Osteoblast (primary cell): Measurements from ENCODE around the gene KAZN. TPM values are rescaled to one million over a fixed set of nuclear protein-coding genes. Genes with fewer than 3 reads are reported as not detected.
"Not testable (repeated sequence)": the region's sequence is repeated elsewhere in the genome, so short reads cannot be mapped to it uniquely, and the experiment has no call there.

Experiments
- DNase-seq: peaks from one replicate; pipeline ENCODE4 v3.0.0; 2011; ENCODE audit warnings: low spot score, mixed read lengths; ENCODE audit not compliant: insufficient read length; ENCODE audit errors: missing footprints
- H2AFZ ChIP-seq: 2 replicates; pipeline ENCODE4 v1.6.0; 2011; ENCODE audit warnings: mild to moderate bottlenecking, low read length
- H3K27ac ChIP-seq: 2 replicates; pipeline ENCODE4 v1.5.1; 2011; ENCODE audit warnings: mild to moderate bottlenecking, low read depth, low read length, moderate library complexity
- H3K27me3 ChIP-seq: 2 replicates; pipeline ENCODE4 v1.6.0; 2012; ENCODE audit warnings: mild to moderate bottlenecking, control low read depth, inconsistent platforms, low read length, moderate library complexity; ENCODE audit not compliant: insufficient read depth
- H3K36me3 ChIP-seq: 2 replicates; pipeline ENCODE4 v1.5.1; 2011; ENCODE audit warnings: mild to moderate bottlenecking, low read length, control low read depth, moderate library complexity; ENCODE audit not compliant: insufficient read depth
- H3K4me1 ChIP-seq: 2 replicates; pipeline ENCODE4 v1.5.1; 2011; ENCODE audit warnings: mild to moderate bottlenecking, low read length, control low read depth, moderate library complexity; ENCODE audit not compliant: insufficient read depth
- H3K4me2 ChIP-seq: 2 replicates; pipeline ENCODE4 v1.6.0; 2011; ENCODE audit warnings: mild to moderate bottlenecking, low read length; ENCODE audit not compliant: insufficient read depth
- H3K4me3 ChIP-seq: fragments of 200-600 bp; sonication (generic); 3 replicates; pipeline ENCODE4 v1.5.1; 2012; ENCODE audit warnings: mild to moderate bottlenecking, low read length, inconsistent platforms; ENCODE audit not compliant: insufficient read depth
- H3K79me2 ChIP-seq: 2 replicates; pipeline ENCODE4 v1.6.0; 2012; ENCODE audit warnings: mild to moderate bottlenecking, low read length, control low read depth, inconsistent platforms; ENCODE audit not compliant: insufficient read depth
- H3K9me3 ChIP-seq: 2 replicates; pipeline ENCODE4 v1.5.1; 2011; ENCODE audit warnings: low read depth, low read length, control low read depth
- H4K20me1 ChIP-seq: 2 replicates; pipeline ENCODE4 v1.6.0; 2012; ENCODE audit warnings: mild to moderate bottlenecking, low read length, control low read depth; ENCODE audit not compliant: insufficient read depth
- total RNA-seq: library from RNA; depleted of rRNA; stranded (reverse); fragments of >200 nt; gene quantifications from 2 replicates; pipeline ENCODE4 v1.2.3, GENCODE V29; 2012
- TF ChIP-seq, protein P1 (sequence below): IDR thresholded peaks from 2 replicates; pipeline ENCODE4 v1.5.1; 2011; ENCODE audit warnings: mild to moderate bottlenecking, low read depth, low read length, moderate library complexity; ENCODE audit errors: extremely low read depth

Gene KAZN
- total RNA-seq, 1 donor: 9.0 TPM

DNA sequence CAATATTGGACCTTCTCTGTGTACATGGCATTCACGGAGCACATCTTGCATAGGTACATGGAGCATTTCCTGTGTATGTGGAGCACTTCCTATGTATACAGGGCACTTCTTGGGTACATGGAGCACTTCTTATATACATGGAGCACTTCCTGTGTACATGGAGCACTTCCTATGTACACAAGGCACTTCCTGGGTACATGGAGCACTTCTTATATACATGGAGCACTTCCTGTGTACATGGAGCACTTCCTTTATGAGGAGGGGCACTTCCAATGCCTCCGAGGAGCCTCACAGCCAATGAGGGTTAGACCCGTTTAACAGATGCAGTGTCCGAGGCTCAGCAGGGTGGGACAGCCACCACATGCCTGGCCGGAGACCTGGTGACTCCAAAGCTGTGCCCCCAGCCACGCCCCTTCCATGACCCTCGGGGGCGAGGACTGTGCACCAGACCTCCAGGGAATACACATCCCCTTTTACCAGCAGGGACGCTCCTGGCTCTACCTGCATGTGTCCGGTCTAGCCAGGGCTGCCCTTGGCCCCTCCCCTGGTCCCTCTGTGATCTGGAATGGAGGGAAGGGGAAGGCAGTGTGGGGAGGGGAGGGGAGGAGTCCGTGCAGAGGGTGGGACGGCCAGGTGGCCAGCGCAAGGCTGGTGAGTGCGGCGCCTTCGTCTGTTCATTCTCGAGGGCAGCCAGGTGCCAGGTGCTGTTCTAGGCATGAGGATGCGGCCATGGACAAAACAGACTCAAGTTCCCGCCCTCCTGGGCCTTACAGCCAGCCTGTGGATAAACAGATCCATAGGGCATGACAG lies 360.0 kb downstream of the KAZN start:
- TF ChIP-seq, protein P1, sequence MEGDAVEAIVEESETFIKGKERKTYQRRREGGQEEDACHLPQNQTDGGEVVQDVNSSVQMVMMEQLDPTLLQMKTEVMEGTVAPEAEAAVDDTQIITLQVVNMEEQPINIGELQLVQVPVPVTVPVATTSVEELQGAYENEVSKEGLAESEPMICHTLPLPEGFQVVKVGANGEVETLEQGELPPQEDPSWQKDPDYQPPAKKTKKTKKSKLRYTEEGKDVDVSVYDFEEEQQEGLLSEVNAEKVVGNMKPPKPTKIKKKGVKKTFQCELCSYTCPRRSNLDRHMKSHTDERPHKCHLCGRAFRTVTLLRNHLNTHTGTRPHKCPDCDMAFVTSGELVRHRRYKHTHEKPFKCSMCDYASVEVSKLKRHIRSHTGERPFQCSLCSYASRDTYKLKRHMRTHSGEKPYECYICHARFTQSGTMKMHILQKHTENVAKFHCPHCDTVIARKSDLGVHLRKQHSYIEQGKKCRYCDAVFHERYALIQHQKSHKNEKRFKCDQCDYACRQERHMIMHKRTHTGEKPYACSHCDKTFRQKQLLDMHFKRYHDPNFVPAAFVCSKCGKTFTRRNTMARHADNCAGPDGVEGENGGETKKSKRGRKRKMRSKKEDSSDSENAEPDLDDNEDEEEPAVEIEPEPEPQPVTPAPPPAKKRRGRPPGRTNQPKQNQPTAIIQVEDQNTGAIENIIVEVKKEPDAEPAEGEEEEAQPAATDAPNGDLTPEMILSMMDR: no peak
- Histone ChIP-seq H3K9me3 (no peaks in the 10 kb centered on the region), H3K4me2 (no peak overlapping the region), H4K20me1 (peaks cover 23% of the 10 kb centered on the region), H2AFZ (no peak overlapping the region), H3K79me2 (peaks cover 32% of the 10 kb centered on the region), H3K4me1 (no peaks in the 10 kb centered on the region), H3K27ac (no peak overlapping the region), H3K36me3 (peaks cover 20% of the 10 kb centered on the region), H3K27me3 (no peaks in the 10 kb centered on the region), H3K4me3 (no peak overlapping the region)
- DNase-seq: no peak

DNA sequence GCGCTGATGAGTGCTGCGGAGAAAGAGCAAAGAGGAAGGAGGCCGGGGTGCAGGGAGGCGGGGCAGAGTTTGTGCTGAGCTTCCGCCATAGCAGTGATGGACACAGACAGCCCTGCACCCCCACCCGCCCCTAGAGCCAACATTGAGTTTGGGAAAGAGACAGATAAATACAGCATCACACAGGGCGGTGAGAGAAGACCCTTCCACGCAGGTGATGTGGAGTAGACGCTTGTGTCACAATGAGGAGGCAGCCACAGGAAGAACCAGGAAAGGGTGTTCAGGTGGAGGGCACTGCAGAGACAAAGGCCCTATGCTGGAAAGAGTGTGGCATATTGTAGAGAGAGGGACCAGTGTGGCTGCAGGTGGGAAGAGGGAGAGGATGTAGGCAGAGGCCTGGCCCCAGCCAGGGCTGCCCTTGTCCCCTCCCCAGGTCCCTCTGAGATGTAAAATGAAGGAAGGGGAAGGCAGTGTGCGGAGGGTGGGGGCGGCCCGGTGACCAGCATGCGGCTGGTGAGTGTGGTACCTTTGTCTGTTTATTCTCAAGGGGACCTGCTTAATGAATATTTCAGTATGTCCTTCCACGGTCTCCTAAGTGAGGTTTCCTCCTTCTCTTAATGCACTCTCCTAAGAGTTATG lies 360.7 kb downstream of the KAZN start:
- Histone ChIP-seq H3K36me3 (peaks cover 22% of the 10 kb centered on the region), H3K27ac (no peak overlapping the region), H3K79me2 (peaks cover 28% of the 10 kb centered on the region), H3K4me1 (no peaks in the 10 kb centered on the region), H3K27me3 (no peaks in the 10 kb centered on the region), H3K4me3 (no peak overlapping the region), H3K4me2 (no peak overlapping the region), H4K20me1 (peaks cover 23% of the 10 kb centered on the region), H2AFZ (no peak overlapping the region), H3K9me3 (no peaks in the 10 kb centered on the region)
- DNase-seq: no peak
- TF ChIP-seq, protein P1: no peak

DNA sequence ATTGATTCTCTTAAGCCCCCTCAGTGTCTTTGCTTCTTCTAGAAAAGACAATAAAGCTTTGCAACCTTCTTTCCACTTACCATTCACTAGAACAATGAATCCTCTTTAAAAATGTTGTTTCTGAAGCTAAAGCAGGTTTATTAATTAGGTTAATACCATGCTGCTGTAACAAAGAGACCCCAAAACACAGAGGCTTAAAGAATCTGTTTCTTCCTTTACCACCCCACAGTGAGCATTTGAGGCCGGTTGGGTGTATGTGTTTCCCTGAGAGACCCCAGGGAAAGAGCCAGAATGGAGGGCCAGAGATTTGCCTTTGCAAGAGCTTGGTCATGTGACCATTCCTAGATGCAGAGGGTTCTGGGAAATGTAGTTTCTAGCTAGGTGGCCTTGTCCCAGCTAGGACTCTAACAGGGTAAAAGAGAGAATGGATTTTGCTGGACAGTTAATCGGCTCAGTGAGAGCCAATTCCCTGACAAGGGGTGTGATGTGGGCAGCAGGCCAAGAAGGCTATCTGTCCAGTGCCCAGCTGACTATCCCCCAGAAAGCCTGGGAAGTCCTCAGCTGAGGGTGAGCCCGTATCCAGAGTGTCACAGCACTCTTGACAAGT lies 363.3 kb downstream of the KAZN start:
- Histone ChIP-seq H3K36me3 (peaks cover 22% of the 10 kb centered on the region), H3K4me1 (no peaks in the 10 kb centered on the region), H3K27me3 (no peaks in the 10 kb centered on the region), H3K9me3 (no peaks in the 10 kb centered on the region), H3K4me3 (no peak overlapping the region), H3K79me2 (peaks cover 30% of the 10 kb centered on the region), H2AFZ (no peak overlapping the region), H3K4me2 (no peak overlapping the region), H4K20me1 (peaks cover 11% of the 10 kb centered on the region), H3K27ac (no peak overlapping the region)
- TF ChIP-seq, protein P1: no peak
- no peak for DNase-seq

DNA sequence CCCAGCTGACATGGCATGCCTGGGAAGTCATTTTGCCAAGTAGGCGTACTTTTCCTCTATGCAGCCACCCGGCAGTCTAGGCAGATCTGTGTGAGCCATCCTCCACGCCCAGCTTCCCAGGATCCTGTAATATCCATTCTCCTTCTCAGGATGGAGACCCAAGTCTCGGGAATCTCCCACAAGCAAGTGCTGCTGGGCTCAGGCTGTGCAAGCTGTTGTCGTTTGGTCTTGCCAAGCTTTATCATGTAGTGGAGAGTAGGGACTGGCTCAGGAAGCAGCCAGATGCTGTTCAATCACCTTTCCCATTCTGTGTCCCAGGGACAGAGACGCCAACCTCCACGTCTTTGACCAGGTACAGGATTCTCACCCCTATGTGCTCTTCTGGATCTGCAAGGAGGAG lies 363.9 kb downstream of the KAZN start:
- Histone ChIP-seq H3K36me3 (peaks cover 22% of the 10 kb centered on the region), H4K20me1 (peaks cover 11% of the 10 kb centered on the region), H3K27ac (no peak overlapping the region), H3K9me3 (no peaks in the 10 kb centered on the region), H3K4me1 (no peaks in the 10 kb centered on the region), H2AFZ (no peak overlapping the region), H3K4me3 (no peak overlapping the region), H3K79me2 (peaks cover 35% of the 10 kb centered on the region), H3K4me2 (no peak overlapping the region), H3K27me3 (no peaks in the 10 kb centered on the region)
- TF ChIP-seq, protein P1: no peak
- no peak for DNase-seq

DNA sequence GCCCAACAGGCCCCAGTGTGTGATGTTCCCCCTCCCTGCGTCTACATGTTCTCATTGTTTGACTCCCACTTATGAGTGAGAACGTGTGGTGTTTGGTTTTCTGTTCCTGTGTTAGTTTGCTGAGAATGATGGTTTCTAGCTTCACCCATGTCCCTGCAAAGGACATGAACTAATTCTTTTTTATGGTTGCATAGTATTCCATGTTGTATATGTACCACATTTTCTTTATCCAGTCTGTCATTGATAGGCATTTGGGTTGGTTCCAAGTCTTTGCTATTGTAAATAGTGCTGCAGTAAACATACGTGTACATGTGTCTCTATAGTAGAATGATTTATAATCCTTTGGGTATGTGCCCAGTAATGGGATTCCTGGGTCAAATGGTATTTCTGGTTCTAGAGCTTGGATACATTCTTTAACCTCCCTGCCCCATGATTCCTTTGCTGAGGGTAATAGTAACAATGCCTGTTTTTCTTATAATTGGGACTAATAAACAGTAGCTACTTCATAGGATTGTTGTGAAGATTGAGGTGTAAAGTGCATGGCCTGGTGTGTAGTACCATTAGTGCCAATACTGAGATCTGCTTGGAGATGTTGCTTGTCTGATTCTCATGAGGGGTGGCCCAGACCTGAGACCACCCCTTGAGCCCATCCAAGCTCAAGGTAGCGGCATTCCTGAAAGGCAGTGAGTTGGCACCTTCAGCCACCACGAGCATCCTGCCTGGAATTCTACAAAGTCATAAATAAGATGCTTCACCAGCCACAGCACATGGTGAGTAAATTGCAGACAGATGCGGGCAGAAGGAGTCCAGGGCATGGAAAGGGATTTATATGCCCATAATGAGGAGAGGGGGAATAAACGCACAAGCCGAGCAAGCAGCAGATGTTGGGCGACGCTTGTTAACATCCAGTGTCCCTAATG lies 365.6 kb downstream of the KAZN start:
- not testable (repeated sequence) for H3K27ac ChIP-seq, DNase-seq, H3K27me3 ChIP-seq, H2AFZ ChIP-seq, H3K4me2 ChIP-seq, H4K20me1 ChIP-seq, H3K4me3 ChIP-seq, H3K9me3 ChIP-seq
- Histone ChIP-seq H3K36me3 (peaks cover 22% of the 10 kb centered on the region), H3K79me2 (peaks cover 32% of the 10 kb centered on the region), H3K4me1 (peaks cover 14% of the 10 kb centered on the region)
